HG03039 (cell line): ENCODE data around the gene ALDOA.

Experiments
- ATAC-seq: cut with Tn5 transposase; IDR thresholded peaks from one replicate; pipeline ENCODE4 v1.9.1; 2021; ENCODE audit warnings: mild to moderate bottlenecking, moderate library complexity; ENCODE audit not compliant: unreplicated experiment

Gene ALDOA

GRCh38 chr16:30088832-30089624, 23.5 kb downstream of the ALDOA start:
- no peak for ATAC-seq

DNA sequence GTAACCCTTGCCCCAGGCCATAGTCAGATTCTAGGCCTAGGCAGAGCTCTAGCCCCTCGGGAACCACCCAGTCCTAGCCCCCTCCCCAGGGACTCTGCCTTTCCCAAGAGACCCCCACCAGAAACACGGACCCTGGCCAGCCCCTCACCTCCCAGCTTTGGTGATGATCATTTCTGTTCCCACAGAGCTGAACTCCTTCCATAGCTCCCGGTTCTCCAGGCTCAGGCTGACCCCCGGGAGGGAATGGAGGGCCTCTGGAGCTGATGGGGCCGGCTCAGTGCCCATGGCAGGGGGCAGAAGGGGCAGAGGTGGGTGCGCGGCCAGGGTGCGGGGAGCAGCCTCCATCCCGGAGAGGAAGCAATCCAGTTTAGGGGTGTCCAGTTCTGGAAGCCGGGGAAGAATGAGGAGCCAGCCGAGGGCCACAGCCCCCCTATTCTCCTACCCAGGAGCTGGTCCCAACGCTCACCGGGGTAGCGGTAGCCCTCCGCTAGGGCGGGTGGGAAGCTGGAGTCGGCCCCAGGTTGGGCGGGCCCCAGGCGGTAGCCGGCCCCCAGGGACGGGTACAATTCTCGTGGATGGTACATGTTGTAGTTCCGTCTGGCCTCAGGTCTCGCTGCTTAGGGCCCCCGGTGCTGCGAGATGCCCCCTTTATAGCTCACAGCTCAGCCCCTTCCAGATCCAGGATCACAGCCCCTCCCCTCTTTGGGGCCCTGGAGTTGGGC, 25.2 kb downstream of the ALDOA start:
- ATAC-seq, result no peak

GRCh38 chr16:30091474-30092372, 26.2 kb downstream of the ALDOA start, which contains the start of gene TBX6:
TSS of gene TBX6 (minus strand) at chr16:30091924. CDS start at chr16:30091193, 731 bp downstream.
- peak; percentile 49 for ATAC-seq

DNA sequence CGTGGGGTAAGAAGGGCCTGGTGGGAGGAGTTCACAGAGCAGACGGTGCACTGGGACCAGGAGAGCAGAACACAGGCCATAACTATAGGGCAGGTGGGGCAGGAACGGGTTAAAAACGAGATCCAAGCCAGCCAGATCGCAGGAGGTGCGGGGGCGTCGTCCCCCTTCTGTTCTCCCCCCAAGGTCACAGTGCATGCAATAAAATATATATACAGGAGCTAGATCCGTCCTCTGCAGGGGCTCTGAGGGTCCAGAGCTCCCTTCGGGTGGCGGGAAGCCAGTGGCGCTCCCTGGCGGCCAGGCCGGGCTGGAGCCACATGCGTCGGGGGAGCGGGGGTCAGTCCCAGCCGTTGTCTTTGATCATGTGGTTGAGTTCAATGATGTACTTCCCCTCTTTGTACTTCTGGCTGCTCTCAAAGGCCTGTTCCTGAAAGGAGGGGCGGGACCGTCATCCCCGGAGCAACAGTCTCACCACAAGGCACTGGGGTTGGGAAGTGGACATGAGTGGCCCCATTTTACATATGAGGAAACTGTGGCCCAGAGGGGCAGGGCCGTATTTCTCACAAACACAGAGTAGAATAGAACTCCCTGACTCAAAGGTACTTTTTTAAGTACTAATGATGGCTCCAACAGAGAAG, 26.9 kb downstream of the ALDOA start:
- peak; percentile 35 for ATAC-seq

DNA sequence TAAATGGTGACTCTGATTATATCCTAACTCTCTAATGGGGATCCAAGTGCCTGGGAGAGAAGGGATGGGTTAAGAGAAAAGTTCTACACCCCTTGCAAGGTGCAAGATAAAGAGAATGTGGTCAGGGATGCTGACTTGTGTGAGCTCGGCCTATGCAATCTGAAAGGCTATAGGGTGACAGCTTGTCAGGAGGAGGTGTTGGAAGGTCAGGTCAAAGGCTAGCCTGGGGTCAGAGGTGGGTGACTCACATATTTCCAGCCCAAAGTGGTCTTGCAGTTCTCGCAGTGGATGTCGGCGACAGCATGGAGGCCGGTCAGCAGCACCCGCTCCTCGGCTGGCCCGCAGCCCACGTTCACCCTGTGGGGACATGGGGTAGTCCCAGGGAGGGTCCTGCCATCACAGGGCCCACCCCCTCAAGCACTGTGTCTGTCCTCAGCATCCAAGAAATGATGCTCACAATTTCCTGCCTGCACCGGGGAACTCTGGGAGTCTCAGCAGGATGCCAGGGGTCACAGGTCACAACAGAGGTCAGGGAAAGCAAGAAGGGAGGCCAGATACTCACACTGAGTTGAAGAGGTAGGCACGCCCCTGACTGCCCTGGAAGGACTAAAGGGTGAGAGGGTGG, 29.1 kb downstream of the ALDOA start:
- ATAC-seq, result no peak

DNA sequence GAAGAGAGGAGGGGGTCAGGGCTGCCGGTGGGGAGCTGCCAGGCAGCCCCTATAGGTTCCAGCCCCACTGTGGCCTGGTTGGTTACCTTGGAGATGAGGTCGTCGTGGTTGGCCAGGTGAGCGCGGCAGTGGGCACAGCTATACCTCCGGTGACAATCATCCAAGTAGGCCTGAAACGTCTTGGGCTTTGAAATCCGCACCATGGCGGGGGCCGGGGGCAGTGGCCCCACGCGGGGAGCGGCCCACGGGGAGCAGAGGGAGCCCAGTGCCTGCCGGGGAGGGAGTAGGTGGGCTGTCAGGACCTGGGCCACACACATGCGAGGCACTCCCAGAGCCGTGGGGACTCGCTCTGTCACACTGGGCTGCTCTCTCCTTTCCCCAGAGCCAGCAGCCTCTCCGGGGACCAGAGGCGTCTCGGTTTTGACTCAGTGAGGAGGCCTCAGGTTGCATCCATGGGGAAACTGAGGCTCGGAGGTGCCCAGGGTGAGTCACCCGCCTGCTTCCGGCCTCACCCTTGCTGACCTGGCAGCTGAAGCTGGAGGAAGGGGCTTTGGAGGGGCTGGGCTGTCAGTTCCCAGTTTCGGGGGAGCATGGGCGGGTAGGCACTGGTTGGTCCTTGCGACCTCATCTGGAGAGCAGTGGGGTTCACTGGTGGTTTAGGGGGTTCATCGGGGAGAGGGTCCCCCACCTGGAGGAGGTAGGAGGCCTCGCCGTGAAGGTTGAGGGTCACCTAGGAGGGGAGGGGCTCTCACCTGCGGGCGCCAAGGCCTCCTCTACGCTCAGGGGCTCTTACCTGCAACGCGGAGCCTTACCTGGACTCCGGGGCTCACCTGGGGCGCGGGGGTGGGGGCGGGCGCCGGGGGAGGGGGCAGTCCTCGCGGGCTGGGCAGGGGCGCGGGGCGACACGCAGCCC, 29.9 kb downstream of the ALDOA start:
- no peak for ATAC-seq

- ATAC-seq, result peak; percentile 39
Observed at GRCh38 chr16:30096105-30096861, 30.7 kb downstream of the ALDOA start, which contains the start of gene YPEL3. TSS of gene YPEL3 (minus strand) at chr16:30096213. CDS start at chr16:30095482, 731 bp downstream.

GRCh38 chr16:30096862-30097563, 31.5 kb downstream of the ALDOA start:
- ATAC-seq, result no peak

- ATAC-seq, result no peak
Observed at GRCh38 chr16:30104090-30104489, 38.5 kb downstream of the ALDOA start.

GRCh38 chr16:30104492-30104891, 38.9 kb downstream of the ALDOA start:
- ATAC-seq, result no peak

- no peak for ATAC-seq
Observed at GRCh38 chr16:30108059-30108850, 42.7 kb downstream of the ALDOA start.

DNA sequence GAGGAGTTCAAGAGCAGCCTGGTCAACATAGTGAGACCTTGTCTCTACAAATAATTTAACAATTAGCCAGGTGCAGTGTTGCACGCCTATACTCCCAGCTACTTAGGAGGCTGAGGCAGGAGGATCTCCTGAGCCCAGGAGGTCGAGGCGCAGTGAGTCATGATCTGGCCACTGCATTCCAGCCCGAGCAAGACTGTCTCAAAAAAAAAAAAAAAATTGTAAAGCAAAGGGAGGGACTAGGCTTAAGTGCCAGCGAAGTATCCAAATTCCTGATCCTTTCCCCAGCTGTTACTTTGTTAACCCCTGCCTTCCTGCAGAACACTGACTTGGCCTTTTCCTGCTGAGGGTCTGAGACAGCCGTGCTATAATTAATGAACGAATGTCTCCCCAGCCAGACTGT, 45.1 kb downstream of the ALDOA start:
- no peak for ATAC-seq

DNA sequence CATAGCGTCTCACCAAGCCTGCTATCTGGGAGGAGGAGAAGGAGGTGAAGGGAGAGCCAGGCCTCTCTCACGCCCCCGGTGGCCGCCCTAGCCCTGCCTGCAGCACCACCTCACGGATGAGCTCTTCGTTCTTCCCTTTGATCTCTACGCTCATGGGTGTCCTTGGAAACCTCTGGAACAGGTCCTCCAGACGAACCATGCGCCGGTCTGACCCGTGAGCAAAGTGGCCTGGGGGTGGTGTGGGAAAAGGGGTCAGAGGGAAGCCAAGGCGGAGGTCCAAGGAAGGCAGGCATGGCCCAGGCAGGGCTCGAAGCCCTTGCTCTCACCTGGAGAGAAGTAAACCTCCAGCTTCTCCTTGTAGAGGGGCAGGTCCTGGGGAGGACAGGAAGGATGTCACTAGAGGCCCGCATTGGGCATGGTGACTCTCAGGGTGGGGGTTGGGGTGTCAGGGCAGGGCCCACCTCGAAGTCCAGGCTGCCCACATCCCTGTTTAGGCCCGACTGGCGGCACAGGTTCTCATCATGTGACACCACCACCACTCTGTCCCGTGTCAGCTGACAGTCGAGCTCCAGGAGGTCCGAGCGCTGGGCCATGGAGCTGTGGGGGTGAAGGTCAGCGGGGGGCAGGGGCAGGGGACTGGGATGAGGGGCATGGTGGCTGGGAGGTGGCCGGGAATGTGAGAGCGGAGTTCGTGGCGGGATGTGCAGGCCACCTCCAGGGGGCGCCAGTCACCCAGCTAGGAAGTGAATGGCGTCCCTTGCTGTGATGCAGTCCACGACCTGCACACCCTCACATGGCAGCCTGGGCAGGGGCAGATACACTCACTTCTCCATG, 46.9 kb downstream of the ALDOA start:
- ATAC-seq, result no peak

GRCh38 chr16:30113031-30113710, 47.6 kb downstream of the ALDOA start, which contains the start of gene GDPD3:
TSS of gene GDPD3 (minus strand) at chr16:30113537. CDS start at chr16:30113478, 59 bp downstream.
- ATAC-seq, result no peak

GRCh38 chr16:30113711-30114333, 48.3 kb downstream of the ALDOA start:
- ATAC-seq, result no peak
